NCI-H1930 (cell line): ENCODE results near the gene ETFB.

ENCODE experiments used
- DNase-seq, 2 experiments: peaks; one replicate each; lab custom pipeline; 2025; lab: John Stamatoyannopoulos, UW

Gene ETFB

DNA sequence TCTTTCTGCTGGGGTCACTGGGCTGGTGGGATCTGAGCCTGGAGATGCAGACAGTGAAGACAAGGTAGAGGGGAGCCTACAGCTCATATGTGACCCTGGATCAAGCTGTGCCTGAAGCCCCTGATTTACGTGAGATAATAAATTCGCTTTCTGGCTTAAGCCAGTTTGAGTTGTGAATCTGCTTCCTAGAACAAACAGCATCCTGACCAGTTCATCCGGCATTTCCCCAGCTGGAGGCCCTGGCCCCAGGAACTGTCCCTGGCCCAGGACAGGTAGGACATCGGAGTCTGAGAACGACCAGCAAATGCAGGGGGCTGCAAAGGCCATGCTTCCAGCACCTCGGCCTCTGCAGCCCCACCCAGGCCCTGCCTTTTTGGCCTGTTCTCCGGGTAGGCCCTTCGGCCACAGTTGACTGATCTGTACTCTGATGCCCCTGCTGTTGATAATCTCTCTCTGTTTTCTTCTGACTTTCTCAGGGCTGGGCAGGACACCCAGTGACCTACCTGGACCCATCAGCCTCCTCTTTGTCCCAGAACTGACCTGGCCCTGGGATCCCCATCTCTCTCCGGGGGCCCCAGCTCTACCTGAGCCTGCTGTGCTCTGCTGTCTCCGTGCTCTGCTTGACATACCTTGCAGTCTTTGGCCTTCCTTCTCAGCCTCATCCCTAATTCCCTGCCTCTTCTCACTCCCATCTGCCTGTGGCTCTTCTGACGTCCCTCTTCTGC is 14.8 kb downstream of the ETFB start:
- DNase-seq, result no peak

DNA sequence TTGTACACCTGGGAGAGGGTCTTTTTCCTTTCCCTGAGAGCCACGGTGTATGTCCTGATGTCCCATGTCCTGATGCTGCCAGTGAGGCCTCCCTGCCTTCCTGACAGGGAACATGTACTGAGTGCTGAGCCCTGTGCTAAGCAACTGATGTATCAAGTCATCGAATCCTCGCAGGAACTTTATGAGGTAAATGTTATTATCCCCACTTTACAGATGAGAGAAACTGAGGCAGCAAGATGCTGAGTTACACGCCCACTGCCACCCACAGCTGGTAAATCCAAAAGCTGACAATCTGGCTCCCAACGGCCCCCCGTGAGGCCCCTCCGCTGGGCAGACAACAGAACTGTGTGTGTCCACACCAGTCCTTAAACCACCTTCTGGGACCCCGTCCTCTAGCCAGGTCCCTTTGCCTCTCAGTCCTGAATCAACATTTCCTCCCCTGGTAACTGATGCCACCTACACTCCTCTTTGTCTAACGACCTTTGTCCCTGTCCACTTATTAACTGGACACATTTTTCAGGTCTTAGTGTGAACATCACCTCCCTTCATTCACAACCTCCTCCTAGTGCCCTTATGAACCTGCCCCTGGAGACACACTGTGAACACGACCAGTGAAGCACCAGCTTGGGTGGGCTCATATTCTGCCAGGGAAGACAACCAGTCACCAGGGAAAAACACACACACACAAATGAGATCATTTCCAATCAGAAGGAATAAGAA is 18.8 kb downstream of the ETFB start:
- DNase-seq, result no peak

DNA sequence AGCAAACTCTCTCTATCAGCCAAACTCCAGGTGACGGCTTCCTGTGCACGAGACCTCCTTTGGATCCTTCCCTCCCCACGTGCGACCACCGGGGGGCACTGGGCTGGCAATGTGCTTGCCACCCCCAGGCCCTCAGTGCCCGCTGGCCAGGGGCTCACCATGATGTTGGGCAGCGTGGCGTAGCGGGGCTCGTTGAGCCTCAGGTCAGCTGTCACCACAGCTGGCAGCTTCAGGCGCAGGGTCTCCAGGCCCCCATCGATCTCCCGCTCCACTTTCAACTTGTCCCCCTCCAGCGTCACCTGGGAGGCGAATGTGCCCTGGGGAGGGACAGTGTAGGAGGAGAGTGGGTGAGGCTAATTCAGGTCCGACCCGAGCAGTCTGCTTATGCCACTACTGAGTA is 19.4 kb downstream of the ETFB start:
- no peak for DNase-seq

DNA sequence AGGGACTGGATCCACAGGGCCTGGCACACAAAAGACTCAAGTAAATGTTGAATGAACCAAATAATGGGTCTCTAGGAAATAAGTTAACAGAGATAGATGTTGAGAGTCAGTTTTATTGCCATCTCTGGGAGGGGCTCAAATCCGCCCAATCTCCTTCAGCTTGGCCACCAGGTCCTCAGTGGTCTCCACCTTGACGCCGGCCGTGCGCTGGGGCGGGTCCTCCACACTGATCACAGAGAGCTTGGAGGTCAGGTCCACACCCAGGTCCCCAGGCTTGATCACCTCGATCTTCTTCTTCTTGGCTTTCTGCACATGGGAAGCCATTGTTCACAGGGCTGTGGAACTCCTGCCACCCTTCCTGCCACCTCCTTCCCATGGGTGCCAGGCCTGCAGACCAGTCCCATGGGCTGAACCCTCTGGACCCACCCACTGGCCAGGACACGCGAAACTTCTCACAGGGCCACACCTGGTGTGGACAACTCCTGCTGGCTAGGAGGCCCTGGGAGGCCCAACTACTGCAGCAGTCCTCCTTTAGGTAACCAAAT is 21.0 kb downstream of the ETFB start:
- no peak for DNase-seq

DNA sequence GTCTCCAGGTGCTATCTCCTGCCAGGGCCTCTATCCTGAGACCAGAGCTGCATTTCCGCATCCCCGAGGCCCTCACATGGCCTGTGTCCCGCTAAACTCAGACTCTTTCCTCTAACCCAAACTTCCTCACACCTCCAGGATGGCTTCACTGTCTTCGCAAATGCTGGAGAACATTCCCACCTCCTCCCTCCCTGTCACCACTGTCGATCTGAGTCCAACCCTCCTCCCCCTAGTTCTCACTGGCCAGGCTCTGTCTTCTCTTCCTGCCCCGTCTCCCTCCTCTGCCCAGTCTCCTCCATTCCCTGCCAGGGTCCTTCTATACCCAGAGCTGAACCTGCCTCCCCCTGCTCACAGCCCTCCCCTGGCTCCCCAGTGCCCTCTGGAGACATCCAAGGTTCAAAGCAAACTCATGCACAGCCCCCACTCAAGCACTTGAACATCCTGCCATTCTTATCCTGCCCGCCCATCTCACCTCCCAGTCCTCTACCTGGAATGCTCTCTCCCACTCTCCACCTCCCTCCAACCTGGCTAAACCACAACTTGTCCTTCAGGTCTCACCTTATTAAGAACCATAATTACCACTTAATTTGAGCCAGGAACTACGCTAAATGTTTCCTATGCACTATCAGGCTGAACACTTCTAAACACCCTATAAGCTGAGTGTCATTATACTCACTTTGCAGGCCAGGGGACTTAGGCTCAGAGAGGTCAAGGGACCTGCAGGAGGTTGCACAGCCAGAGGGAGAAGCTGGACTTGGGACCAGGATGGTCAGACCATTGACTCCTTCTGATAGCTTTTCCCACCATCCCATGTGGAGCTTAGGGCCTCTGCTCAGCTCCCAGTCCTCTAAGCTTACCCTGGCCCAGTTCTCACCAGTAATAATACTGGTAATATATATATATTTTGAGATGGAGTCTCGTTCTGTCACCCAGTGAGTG is 23.3 kb downstream of the ETFB start:
- no peak for DNase-seq

DNA sequence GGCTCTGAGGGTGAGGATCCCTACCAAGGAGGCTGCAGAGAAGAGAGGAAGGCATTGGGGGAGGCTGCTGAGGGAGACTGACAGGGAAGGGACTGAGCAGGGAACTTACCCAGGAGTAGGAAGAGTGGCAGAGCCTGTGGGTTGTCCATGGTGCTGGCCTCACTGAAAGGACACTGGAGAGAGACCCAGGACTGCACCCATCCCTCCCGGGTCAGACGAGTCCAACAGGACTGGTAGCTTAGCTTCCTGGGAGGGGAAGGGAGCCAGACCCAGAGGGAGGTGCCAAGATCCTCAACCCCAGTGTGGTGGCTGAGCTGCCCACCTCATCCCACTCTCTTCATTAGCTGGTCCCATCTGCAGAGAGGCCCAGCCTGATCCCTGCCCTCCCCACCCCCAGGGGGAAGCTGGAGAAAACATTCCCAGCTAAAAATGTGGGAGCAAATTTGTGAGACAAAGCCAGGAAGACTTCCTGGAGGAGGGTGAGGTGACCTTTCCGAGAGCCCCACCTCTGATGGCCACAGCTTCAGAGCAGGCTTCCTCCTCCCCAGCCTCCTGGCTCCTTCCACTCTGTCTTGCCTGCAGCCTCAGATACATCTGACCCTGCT is 24.1 kb downstream of the ETFB start, which contains the start of gene VSIG10L:
Gene VSIG10L (minus strand): TSS at position 164 of the 605 bp plus-strand sequence. CDS start 15 bp downstream, at position 149.
- no peak for DNase-seq

DNA sequence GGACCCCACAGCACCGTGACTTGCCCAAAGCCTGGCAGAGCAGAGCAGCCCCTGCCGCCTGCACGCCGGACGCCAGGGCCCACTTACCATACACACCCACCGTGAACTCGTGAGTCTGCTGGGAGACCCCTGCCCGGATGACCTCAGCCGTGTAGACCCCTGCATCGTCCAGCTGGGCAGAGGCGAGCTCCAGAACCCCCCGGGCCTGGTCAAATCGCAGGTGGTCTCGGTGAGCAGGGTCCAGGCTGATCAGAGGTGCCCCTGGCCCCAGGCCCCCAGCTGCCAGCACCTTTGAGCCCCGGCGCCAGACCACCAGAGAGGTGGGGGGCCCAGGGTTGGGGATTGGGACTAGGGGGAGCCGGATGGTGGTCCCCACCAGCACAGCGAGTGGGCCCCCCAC is 25.1 kb downstream of the ETFB start:
- DNase-seq, result no peak

DNA sequence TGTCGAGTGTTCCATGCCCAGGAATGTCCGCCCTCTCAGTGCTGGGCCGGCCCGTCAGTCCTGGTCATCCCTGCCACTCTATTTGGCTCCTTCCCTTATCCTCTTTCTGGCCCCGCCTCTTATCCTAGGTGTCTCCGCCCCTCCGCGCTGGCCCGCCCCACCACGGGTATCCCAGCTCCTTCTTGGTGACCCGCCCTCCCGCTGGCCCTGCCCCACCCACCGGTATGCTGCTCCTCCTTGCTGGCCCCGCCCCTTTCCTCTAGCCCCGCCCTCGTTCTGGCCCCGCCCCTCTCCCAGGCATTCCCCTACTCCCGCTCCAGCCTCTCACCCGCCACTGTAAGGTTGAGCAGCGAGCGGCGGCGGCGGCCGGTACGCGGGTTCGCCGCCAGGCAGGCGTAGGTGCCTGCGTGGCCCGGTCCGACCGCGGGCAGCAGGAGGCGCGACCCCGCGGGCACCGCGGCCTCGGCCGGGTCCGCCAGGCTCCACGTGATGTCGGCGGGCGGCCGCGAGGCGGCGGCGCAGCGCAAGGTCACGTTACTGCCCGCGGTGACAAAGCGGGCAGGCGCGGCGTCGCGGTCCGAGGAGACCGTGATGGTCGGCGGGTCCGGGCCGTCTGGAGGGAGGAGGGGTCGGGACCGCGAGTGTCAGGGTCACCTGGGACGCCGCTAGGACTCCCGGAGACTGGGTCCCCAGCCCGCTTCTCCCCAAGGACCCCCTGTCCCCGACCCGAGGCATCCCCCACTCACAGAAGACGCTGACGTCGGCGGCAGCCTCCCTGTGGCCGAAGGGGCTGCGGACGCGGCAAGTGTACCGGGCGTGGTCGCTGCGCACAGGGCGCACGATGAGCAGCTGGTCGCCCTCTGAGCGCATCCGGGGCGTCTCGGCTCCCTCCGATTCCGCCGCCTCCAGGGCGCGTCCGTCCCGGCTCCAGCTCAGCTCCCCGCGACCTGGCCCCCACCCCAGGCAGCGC is 26.2 kb downstream of the ETFB start:
- peak; percentile 90 to 94 for DNase-seq

DNA sequence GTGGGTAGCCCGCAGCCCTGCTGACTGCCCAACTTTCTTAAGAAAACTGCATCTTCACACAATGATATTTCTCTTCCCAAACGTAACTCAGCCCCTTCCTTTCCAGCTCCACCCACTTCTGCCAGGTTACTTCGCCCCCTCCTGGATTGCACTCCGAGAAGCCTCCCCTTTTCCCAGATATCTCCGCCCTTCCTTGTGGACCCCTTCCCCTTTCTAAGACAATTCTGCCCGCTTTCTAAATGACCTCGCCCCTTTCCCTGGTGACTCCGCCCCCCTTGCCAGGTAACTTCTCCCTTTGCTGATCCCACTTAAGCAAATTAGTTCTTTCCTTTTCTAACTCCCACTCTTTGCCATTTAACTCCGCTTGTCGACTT is 26.9 kb downstream of the ETFB start:
- peak; percentile 67 to 71 for DNase-seq

DNA sequence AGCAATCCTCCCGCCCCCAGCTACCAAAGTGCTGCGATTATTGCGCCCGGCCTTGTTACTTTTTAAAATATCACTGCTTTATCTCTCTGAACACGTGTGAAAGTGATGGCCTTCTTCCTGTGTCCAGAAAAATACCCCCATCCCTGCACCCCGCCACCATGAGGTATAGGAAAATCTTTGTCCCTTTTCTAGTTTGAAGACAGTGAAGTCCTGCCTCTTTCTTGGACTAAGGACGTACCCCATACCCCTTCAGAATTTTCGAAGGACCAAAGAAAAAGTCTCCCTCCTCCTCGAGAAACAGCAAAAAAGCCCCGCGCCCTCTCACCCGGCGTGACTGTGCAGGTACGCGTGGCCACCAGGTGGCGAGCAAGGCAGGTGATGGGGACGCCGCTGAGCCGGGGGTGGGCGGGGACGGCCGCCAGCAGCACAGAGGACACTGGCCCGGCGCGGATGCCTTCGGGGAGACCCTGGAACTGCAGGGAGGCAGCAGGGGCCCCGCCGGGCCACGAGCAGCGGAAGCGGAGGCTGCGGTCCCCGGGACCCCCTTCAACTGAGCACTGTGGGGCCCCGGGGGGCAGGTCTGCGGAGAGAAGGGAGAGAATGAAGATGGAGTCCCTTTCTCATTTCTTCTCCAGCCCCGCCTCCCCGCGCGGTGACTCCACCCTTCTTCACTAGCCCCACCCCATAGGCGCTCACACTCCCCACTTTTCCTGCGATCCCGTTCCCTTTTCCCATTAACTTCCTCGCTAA is 27.4 kb downstream of the ETFB start:
- peak; percentile 75 to 81 for DNase-seq

DNA sequence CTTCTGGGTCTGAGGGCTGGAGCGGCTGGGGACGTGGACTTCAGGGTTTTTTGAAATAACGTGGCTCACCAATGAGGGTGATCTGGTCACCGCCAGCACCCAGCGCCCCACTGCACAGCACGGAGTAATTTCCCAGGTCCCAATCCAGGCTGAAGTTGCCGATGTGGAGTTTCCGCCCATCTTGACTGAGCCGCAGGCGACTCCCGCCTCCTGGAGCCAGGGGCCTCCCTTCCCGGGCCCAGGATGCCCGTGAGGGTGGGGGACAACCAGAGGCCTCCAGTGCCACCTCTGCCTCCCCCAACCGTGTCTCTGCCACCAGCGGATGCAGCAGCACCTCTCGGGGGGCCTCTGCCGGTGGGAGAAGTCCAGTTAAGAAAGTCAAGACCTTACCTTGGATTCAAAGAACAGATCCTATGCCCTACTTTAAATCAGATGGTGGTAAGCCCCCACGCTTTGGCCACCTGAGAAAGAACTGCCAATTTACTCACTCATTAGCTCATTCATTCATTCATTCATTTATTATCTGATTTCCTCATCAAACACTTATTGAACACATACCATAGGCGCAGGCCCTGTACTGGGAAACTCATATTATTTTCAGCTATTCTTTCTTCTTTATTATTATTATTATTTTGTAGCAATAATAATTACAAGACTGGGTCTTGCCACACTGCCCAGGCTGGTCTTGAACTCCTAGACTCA is 28.2 kb downstream of the ETFB start:
- DNase-seq, result no peak

DNA sequence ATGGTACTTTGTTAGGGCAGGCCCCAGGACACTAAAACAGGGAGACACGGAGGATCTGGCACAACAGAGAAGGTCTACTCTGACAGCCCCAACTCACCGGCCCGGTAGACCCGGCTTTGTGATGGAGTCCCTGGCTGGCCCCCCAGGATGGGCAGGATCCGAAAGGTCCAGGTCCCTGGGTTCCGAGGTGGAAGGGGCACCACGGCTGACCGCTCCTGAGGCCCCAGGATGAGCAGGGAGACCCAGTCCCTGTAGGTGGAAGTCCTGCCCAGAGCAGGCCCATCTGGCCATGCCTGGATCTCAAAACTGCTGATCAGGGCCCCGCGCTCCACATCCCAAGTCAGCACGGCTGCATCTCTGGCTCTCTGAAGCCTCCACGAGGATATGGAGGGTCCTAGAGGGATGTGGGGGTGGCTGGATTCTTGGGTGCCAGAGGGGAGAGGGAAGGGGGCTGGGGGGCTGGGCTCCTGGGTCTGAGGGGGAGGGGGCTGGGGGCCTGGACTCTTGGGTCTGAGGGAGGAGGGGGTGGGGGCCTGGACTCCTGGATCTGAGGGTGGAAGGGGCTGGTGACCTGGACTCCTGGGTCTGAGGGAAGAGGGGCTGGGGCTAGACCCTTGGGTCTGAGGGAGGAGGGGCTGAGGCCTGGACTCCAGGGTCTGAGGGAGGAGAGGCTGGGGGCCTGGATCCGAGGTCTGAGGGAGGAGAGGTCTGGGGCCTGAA is 28.9 kb downstream of the ETFB start:
- no peak for DNase-seq

DNA sequence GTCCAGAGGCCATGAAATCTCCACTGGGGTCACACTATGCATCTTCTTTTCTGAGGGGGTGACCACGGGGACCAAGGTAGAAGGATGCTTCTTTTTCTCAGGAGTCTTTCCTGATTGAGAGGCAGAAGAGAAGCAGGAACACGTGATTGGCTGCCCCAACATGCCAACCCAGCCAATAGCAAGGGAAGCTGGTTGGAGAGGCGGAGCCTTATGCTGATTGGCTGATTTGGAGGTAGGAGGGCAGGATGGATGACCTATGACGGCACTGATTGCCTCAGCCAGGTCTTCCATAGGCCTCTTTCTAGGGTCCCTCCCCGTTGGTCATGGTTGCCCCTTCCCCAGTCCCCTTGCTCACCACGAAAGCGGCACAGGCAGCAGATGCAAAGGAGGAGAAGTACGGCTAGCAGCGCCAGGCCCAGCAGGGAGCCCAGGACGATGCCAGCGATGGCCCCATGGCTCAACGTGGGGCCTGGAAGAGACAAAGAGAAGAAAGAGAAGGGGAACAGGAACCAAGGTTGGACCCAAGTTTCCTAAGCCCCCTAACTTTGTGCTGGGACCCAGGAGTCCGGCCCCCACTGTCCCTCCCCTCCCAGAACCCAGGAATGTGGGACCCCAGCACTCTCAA is 32.2 kb downstream of the ETFB start:
- peak; percentile 60 to 65 for DNase-seq

DNA sequence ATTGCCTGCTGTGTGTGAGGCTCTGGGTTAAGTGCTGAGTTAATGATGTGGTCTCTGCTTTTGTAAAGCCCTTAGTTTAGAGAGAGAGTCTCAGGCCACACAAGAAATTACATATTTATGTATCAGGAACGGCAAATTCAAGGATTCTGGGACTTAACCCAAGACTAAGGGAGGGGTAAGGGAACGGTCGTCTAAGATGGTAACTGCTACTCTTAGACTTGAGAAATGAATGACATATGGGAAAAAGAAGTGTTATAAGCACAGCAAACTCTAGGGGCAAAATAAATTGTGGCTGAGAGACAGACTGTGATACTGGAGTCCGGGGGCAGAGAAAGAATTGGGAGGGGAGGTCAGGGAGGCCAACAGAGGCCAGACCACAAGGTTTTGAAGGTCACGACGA is 34.5 kb downstream of the ETFB start:
- DNase-seq, result no peak

DNA sequence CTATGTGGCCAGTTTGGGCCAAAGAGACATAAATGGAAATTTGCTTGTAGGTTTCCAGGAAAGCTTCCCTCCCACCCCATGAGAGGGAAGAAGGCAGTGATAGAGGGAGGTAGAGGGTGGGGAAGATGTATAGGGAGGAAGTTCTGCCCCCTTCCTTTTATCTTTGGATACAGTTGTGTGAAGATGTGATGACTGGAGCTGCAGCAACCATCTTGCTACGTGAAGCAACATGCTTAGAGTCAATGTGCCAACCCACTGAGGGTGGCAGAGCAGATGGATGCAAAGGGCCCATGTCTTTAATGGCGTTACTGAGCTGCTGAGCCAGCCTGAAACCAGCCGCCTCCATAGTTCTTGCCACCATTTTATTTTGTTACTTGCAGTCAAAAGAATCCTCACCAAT is 35.0 kb downstream of the ETFB start:
- DNase-seq, result no peak

DNA sequence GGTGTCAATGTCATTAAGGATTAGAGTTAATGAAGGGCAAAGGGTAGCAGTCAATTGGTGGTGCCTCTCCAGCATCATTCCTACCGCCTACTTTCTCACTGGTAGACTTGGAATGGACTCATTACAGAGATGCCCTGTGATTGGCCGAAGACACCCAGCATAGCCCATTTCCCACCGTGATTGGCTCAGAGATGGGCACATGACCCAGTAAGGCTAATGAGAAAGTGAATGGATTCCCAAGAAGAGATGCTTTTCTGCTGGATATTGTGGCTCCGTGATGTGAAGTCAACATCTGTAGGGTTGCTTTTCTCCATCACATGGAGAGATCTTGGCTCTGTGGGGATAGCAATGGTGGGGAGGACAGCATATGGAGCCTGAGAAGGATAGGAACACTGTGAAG is 35.8 kb downstream of the ETFB start:
- DNase-seq, result no peak

DNA sequence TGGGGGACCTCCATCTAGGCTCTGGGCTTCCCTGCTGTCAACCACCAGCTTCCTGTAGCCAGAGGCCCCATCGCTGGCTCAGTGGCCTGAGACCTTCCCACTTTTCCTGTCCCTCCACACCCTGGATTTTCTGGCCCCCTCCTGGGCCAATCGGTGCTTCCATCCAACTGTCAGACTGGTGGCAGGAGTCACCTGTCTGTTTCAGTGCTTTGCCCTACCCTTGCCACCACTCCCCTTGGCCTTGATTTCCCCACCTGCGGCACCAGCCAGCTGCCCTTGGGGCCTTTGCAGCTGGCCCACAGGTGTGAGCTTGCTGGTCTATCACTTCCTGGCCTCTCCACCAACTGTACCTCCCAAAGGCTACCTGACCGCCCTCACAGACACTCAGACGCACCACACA is 36.8 kb downstream of the ETFB start:
- no peak for DNase-seq
